HG03342 (cell line): ENCODE measurements around the gene AHNAK2.
"Not testable (repeated sequence)": the region's sequence is repeated elsewhere in the genome, so short reads cannot be mapped to it uniquely, and the experiment has no call there.

Source experiments
- ATAC-seq: cut with Tn5 transposase; IDR thresholded peaks from one replicate; pipeline ENCODE4 v1.9.1; 2021; ENCODE audit warnings: mild to moderate bottlenecking, moderate library complexity; ENCODE audit not compliant: unreplicated experiment

AHNAK2 gene

DNA sequence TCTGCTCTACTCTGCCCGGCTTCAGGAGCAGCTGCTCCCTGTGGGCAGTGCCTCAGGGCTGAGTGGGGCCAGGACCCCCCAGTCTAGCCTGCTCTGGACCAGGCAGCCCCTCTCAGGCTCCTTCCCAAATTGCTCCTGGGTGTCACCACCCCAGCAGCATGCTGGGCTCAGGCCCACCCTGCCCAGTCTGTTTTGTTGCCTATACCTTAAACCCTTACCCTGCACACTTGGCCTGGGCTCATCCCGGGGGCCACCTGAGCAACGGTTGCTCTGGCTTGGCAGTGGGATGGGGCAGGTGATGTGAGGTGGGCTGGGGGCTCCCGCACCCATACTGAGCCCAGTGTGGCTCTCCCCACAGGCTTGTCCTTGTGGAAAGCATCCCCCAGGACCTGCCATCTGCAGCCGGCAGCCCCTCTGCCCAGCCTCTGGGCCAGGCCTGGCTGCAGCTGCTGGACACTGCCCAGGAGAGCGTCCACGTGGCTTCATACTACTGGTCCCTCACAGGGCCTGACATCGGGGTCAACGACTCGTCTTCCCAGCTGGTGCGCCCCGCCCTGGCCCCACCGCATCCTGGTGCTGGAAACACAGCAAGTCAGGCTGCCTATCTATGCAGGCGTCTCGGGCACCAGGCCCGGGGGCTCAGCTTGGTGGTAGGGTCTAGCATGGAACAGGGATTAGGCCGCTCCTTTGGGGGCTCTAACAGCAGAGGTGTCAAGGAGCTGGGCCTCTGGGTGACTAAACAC lies 49.6 kb downstream of the AHNAK2 start:
- ATAC-seq: no peak

DNA sequence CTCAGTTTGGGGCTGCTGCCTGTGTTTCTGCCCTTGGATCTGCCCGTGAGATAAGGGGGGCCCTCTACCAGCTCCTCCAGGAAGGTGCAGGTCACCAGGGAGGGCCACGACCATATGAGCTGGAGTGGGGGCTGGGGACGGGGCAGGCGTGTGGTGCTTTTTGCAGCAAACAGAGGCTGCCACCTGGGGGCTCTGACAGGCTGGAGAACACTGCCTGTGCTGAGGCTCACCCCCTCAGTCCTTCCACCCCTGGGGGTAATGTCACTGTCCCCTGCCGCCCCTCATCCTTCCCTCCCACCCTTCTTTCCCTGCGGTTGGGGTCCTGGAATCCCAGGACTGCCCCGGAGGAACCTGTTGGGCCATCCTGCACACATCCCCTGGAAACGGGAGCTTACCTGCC lies 50.3 kb downstream of the AHNAK2 start:
- ATAC-seq: no peak

DNA sequence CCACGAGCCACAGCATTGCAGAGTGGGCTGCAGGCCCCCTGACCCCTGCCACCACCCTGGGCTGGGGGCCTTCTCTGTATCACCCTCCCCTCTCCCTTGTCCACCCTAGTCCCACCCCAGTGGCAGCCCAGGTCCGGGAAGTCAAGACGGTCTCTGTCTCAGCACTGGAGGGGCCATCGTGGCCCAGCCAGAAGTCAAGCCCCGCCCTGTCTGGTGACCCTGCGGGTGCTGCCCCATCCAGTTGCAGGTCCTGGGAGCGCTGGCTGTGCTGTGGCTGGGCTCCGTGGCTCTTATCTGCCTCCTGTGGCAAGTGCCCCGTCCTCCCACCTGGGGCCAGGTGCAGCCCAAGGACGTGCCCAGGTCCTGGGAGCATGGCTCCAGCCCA lies 50.8 kb downstream of the AHNAK2 start:
- no peak for ATAC-seq

DNA sequence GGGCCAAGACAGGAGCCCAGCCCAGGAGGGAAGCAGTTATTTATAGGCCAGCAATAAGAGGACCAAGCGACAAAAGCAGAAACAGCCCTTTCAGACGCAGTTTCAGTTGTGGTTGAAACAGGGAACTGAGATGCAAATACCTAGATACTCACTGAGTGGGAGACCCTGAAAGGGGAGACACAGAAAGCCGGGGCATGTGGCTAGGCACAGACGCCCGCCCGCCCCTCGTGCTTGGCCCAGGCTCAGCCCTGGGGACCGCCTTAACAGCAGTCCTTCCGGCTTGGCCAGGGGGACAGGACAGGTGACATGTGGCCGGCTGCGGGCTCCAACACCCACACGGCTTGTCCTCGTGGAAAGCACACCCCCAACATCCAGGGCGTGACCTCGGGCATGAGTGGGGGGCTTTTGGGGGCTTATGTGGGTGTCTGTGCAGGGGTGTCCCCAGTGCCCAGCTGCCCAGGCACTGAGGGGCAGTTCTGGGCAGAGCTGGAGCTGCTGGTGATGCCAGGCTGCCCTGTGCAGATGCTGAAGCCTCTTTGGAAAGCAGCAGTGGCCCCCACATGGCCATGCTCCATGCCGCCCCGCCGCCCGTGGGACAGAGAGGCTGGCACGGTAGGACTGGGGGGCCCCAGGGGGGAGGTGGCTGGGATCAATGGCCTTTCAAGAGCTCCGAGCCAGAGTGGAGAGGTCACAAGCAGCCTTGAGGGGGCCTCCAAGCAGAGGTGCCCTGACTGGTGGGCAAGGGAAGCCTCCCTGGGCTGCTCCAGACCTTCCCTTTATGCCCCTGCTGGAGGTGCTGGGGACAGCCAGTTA lies 51.3 kb downstream of the AHNAK2 start:
- ATAC-seq: peak; percentile 79

DNA sequence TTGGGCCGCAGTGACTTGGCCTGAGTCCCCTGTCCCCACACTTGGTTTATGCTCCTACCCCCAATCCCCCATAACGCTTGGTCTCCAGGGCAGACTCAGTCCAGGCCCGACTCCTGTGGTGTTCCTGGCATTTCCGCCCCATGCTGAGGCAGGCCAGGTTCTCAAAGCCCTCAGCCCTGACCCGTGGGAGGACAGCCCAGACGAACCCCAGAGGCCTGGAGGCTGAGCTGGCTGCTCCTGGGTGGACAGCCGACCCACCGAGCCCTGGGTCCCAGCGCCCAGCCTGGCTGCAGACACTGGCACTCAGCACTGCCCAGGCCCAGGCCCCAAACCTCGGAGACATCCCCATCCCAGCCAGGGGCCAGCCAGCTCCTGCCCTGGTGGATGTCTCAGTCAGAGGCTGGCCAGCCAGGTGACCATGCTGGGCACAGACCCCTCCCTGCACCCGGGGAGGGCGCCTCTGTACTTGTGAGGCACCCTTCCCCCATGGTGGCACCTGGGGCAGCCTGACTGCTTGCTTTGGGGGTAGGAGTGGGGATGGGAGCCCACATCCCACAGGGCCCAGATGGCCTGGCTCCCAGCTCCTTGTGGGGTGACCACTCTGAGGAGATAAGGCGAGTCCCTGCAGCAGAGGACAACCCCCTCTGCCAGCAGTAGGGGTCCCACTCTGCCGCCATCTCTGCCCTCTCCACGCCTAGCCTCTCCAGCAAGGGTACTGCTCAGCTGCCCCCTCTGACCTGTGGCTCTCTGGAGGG lies 52.1 kb downstream of the AHNAK2 start:
- ATAC-seq: no peak

DNA sequence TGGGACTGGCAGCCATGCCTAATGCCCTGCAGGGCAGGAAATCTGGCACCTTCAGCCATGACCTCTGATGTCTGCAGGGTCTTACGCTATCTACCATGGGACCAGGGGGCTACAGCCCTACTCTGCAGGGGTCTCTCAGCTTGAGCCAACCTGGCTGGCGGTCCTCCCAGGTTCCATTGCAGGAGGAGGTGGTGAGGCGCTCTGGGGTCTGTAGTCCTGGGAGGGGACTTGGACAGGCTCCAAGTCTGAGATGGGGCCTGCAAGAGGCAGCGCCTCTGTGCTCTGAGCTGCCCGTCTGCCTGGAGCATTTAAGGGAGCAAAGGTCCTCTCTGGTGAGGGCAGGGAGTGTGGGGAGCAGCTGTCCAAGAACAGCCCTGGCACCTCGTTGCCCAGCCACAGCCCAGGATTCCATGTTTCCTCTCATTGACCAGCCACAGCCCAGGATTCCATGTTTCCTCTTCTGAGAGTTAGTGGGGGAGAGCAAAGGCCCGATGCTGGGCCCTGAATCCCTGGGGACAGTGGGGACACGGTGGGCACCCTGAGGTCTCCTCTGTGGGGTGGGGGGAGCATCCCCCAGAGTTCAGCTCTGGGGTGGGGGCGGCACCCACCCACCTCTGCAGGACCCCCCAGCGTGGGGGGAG lies 52.8 kb downstream of the AHNAK2 start:
- no peak for ATAC-seq

DNA sequence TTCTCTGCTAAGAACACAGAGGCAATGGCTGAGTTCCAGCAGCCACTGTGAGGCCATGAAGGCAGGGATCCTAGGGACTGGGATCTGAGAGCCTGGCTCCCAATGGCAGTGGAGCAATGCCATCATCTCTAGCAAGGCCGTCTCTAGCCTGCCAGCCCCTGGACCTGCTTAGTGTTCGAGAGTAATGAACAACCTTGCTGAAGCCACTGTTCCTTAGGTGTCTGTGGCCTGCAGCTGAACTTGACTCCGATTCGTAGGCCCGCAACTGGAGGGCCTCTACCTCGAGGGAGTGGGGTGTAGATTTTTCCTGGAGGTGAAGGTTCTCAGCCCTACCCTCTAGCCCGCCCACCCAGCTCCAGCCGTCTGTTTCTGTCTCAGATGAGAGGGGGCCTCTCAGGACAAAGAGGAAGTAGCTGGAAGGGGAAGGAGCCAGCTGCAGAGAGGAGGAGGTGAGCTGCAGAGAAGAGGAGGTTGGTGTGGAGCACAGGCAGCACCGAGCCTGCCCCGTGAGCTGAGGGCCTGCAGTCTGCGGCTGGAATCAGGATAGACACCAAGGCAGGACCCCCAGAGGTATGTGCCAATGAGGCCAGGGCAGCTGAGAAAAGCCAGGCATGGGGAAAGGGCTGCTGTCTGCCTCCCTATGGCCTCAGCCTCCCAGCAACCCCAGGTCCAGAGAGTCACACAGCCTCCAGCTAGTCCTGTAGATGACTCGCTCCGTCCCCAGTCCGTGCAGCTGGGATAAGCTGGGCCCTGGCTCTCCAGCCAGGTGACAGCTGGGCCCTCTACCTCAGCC lies 53.6 kb downstream of the AHNAK2 start, which contains the start of gene PLD4:
TSS of gene PLD4 (plus strand) at position 459 of the 793 bp plus-strand sequence. CDS start 2,262 bp downstream, outside the sequence.
- ATAC-seq: no peak

DNA sequence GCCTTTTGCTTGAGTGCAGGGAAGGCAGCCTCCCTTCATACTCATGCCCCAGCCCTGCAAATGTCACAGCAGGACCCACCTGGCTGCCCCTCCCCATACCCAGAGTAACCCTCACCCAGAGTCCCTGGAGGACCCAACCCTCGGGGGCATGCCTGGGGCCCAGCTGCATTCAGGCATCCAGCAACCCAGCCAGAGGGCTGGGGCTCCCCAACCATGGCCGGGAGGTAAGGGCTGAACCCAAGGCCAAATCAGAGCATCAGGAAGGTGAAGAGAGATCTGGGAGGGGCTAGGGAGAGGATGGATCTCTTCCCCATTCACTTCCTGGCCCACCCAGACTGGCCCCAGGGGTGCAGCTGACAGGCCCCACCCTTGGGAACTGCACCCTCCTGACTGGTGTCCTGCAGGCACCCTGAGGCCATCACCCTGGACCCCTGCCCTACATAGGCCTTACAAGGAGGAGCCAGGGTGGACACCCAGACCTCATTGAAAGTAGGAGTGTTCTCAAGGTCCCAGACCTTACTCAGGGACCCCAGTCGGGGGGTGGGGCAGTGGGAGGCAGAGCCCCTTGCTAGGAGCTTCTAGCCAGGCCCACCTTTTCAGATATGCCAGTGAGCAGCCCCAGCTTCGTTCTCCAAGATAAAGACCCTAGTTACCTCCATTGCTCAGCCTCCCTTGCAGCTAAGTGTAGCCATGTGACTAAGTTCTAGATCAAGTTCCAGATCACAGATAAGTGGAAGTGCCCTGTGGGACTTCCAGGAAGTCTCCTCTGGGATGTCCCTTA lies 54.3 kb downstream of the AHNAK2 start:
- no peak for ATAC-seq

DNA sequence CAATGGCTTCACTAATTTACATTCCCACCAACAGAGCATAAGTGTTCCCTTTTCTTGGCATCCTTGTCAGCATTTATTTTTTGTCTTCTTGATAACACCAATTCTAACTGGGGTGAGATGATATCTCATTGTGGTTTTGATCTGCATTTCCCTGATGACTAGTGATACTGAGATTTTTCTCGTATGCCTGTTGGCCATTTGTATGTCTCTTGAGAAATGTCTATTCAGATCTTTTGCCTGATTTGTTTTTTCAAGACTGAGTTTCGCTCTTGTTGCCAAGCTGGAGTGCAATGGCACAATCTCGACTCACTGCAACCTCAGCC lies 58.2 kb downstream of the AHNAK2 start:
- ATAC-seq: no peak

DNA sequence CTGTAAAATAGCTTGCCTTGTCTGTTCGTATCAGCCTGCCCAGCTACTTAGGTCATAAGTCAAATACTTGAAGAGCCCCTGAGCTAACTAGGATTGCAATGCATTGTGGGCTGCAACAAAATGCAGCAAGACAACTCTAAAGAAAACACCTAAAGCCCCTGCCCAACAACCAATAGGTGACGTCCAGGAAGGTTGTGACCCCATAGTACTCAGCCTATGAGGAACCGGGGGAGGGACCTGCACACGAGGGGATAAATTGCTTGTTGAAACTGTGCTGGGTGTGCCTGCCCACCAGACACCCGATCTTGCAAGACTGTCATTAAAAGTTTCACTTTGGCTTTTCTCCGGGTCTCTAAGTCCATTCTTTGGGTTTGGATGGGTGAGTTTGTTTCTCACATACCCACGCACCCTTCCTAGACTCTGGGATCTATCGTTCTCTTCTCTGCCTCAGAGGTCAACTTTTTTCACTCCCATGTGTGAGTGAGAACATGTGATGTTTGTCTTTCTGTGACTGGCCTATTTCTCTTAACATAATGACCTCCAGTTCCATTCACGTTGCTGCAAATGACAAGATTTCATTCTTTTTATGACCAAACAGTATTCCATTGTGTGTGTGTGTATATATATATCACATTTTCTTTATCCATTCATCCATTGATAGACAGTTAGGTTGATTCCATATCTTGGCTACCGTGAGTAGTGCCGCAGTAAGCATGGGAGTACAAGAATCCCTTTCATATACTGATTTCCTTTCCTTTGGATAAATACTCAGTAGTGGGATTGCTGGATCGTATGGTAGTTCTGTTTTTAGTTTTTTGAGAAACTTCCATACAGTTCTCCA lies 58.8 kb downstream of the AHNAK2 start:
- ATAC-seq: not testable (repeated sequence)

DNA sequence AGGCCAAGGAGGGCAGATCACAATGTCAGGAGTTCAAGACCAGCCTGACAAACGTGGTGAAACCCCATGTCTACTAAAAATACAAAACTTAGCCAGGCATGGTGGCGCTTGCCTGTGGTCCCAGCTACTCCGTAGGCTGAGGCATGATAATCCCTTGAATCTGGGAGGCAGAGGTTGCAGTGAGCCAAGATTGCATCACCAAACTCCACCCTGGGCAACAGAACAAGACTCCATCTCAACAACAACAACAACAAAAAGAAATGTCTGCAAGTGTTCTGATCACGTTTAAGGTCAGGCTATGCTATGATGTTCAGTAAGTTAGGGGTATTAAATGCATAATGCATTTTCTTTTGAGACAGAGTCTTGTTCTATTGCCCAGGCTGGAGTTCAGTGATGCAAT lies 60.2 kb downstream of the AHNAK2 start:
- no peak for ATAC-seq

DNA sequence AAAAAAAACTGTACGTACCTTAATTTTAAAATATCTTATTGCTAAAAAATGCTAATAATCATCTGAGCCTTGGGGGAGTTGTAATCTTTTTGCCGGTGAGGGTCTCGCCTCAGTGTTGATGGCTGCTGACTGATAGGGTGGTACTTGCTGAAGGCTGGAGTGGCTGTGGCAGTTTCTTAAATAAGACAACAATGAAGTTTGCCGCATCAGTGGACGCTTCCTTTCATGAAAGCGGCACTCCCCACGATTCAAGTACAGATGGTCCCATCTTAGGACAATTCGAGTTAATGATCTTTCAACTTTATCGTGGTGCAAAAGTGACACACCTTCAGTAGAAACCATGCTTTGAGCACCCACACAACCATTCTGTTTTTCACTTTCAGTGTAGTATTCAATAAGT lies 61.1 kb downstream of the AHNAK2 start:
- ATAC-seq: no peak

DNA sequence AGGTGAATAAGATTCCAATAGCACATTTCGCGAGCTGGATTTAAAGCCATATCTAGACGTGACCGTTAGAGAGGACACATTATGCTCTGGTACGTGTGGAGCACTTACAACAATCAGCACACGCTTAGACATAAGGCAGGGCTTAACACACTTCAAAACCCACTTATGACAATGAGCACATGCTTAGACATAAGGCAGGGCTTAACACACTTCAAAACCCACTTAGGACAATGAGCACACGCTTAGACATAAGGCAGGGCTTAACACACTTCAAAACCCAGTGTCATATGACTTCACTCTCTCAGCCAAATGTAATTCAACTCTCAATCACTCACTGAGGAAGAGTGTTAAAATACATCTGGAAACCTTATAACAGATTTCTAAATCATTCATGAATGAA lies 64.7 kb downstream of the AHNAK2 start:
- ATAC-seq: no peak

DNA sequence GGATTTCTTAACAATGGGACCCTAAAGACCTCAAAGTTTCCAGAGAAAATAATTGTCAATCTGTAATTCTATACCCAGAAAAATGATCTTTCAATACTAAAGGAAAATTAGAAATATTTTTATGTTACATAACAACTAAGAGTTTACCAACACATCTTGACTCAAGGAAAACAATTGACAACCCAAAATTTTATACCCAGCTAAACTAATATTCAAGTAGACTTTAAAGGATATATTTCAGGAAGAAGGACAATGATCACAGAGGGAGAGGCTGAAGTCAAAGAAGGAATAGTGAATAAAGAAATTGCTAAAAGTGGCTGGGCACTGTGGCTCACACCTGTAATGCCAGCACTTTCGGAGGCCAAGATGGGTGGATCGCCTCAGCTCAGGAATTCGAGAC lies 66.1 kb downstream of the AHNAK2 start:
- ATAC-seq: no peak

DNA sequence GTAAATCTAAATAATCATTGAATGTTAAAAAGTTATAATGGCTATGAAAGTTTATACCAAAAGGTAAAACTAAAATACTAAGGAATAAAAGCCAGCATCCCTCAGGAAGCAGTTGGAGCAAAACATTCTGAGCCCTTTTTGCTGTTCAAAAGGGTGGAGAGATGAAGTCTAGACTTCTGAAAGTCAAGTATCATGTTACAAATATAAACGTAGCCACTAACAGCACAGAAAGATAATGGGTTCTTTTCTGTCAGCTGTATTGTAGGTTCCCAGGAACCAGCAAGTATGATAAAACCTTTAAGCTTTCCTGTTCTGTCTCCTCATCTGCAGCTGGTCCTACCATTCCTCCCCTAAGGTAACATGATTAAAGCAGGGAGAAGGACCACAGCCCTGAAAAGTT lies 69.9 kb downstream of the AHNAK2 start:
- ATAC-seq: no peak

DNA sequence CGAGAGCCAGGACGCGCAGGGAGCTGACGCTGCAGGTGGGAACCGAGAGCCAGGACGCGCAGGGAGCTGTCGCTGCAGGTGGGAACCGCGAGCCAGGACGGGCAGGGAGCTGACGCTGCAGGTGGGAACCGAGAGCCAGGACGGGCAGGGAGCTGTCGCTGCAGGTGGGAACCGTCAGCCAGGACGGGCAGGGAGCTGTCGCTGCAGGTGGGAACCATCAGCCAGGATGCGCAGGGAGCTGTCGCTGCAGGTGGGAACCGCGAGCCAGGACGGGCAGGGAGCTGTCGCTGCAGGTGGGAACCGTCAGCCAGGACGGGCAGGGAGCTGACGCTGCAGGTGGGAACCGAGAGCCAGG lies 72.6 kb downstream of the AHNAK2 start:
- ATAC-seq: not testable (repeated sequence)

DNA sequence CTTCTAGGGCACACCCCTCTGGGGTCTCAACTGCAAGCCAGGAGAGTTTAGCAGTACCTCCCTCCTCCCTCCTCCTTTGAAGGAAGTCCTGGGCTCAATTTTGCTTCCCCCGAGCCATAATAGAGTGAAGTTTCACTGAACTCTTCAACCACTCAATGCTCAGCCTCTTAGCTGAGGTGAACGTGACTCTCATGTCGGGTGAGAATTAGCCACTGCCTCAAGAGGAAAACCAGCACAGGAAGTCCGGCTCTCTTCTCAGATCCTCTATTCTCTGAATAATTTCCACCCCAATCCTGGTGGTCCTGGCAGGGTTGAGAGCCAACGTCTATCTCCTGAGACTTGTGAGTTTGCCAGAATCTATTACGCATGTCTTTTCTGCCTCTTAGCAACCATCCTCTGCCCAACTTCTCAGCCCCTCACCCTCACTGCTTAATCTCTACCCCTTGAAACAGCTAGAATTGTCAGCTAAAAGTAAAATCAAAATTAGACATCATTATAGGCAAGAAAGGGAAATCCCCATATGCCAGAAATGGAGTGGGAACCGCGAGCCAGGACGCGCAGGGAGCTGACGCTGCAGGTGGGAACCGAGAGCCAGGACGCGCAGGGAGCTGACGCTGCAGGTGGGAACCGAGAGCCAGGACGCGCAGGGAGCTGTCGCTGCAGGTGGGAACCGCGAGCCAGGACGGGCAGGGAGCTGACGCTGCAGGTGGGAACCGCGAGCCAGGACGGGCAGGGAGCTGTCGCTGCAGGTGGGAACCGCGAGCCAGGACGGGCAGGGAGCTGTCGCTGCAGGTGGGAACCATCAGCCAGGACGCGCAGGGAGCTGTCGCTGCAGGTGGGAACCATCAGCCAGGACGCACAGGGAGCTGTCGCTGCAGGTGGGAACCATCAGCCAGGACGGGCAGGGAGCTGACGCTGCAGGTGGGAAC lies 73.3 kb downstream of the AHNAK2 start:
- not testable (repeated sequence) for ATAC-seq

DNA sequence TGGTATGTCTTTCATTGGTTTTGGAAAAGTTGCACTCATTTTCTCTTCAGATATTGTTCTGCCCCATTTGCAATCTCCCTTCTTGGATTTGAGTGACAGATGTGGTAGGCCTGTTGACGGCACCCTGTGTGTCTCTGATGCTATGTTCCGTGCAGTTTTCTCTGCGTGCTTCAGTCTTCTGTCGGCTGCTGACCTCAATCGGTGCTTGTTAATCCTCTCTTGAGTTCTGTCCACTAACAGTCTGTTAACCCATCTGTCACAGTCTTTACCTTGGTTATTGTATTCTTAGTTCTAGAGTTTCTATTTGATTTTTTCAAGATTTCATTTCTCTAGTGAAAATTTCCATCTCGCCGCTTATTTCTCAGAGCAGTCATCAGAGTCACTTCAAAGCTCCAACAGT lies 74.2 kb downstream of the AHNAK2 start:
- ATAC-seq: no peak
